Measurements from ENCODE around the gene HRH1.

- no peak for TF ChIP-seq POU2F2 (IDR thresholded peaks at IDR 0.05; ENCODE audit: low read depth, low read length)
- TF ChIP-seq POLR2A (IDR thresholded peaks at IDR 0.05; ENCODE audit: low read depth, low read length) = no peak
- TF ChIP-seq POLR2AphosphoS5 (IDR thresholded peaks at IDR 0.05; ENCODE audit: low read depth, low read length) = no peak
- TF ChIP-seq SPI1 (IDR thresholded peaks at IDR 0.05; ENCODE audit: low read depth, low read length) = no peak
- no peak for TF ChIP-seq TAF1 (IDR thresholded peaks at IDR 0.05; ENCODE audit: low read depth, low read length)
- no peak for TF ChIP-seq PAX5 (IDR thresholded peaks at IDR 0.05; ENCODE audit: insufficient read depth, low read length, severe bottlenecking)
These were observed 13.3 kb downstream of the HRH1 start for GRCh38 chr3:11167590-11167989.
